ENCODE data around the gene VAV2.

VAV2 gene

DNA sequence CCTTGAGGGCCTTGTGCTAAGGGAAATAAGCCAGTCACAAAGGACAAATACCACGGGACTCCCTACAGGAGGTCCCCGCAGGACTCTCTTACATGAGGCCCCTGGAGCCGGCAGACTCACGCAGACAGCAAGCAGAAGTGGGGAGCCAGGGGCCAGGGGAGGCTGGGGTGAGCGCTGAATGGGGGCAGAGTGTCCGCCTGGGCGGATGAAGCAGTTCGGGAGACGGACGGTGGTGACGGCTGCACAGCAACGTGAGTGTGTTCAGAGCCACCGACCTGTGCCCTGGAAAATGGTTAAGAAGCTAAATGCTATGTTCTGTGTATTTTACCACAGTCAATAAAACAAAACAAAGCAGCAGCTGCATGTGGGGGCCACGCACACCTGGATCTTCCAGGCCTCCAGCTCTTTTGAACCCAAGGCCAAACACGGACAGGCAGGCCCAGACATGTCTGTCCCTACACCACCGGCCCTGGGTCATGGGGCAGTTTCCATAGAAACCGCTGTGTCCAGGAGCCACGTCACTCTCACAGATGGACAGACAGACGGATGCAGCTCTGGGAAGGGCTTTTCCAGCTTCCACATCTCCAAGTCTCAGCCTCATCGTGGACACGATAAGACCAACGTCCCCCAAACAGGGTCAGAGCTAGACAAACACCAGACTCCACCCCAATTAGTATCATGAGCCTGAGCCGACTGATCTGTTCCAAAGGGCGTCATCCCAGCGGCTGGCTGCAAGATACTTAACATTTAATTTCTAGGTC, 103.9 kb downstream of the VAV2 start:
- no peak for DNase-seq

DNA sequence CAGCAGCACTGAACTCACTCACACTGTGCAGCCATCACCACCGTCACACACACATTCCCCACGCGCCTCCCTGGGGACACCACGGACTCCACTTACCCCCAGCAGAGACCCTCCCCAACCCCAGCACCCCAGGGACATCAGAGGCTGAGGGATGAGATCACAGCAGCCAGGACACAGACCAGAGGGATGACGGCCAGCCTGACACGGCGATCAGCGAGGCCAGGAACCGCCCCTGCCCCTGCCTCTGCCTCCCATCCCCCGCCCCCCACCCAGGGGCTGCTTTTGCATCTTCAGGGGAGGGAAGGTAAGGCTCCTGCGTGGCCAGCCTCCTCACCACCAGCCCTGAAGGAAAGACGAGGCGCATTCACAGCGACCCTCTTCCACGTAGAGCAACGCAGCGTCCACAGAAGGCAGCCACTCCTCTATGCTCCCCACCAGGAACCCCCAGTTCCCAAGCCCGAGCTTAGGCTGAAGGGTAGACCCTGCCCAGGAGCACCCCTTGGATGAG, 104.5 kb downstream of the VAV2 start:
- no peak for DNase-seq

- DNase-seq, result no peak
Measured at GRCh38 chr9:133886563-133887501, 105.3 kb downstream of the VAV2 start.

DNA sequence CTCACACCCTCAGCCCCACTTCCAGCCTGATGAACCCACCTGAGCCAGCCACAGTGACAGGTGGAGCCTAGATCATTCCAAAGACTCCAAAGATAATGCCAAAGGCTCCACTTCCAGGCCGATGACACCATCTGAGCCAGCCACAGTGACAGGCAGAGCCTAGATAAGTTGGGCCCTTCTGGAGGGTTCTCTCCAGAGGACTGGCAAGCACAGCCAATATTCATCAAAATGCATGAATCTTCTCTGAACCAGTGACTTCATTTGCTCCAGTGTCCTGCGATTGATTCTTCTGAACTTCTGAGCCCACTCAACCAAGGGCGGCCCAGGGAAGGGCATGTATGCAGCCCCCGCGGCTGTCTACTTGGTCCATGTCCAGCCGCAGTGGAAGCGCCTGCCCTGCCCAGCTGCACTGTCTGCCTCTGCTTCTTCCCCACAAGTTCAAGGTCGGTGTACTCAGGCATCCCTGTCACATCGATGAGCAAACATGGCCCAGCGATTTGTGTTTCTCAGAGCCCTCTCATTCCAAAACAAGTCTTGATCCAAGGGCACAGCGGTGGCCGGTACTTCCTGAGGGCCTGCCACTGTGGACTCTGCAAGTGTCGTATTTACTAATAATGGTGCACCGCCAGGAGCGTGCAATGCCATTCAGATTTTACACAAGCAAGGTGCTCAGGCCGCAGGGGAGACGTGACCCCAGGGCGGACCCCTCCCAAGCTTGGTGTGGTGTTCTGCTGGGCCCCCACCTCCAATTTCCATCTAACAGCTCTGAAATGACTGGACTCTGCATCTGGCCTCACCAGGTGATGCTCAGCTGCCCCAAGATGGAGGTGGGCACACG, 107.0 kb downstream of the VAV2 start:
- DNase-seq, result no peak

- DNase-seq, result no peak
Measured at GRCh38 chr9:133882849-133883755, 109.0 kb downstream of the VAV2 start.

GRCh38 chr9:133881671-133882381, 110.3 kb downstream of the VAV2 start:
- no peak for DNase-seq

DNA sequence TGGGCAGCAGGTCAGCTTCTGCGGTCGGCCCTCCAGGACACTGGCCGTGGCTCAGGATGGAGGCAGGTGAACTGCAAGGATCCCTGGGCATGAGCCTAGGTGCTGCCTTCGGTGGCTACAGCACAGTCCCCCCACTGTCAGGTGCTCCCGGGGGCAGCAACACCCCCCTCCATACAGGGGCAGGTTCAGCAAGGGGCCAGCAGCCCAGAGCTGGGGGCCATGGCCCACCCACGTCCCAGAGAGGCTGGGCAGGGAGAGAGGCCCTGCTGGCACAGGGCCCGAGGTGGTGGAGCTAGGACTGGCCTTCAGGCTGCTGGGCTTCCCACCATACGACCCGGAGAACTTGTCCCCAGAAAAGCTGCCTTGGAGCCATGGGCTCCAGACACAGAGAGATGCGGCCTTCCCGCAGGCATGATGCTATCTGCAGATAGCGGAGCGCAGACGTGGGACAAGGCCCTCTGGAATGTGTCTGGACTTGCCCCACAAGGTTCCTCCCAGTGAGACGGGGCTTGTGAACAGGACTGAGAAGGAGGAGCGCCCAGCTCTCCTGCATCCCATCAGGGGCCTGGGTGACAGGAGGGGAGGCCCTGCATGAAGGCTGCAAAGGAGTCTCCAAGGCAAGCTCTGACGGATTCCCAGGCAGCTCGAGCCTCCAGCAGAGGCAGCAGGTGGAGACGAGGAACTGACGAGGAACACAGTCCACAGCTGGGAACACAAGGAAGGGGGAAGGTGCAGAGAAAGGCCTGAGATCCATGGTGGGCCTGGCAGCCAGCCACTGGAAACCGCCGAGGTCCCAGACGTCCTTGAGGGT, 111.1 kb downstream of the VAV2 start:
- DNase-seq, result no peak

DNA sequence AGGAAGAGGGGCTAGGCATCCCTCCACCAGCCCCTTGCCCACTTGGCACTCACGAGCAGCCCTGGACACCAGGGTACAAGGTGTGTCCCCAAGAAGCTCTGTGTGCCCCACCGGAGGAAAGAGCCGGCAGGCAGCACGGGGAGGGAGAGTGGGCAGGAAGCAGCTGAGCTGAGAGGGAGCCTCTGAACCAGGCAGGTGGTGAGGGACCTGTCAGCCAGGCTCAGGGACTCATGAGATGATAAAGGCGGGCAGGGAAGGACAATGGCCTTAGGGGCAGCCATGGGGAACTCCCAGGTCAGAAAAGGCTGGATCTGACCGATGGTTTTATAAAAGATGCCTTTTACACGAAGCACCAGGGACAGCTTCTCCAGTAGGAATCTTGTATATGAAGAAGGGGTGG, 112.0 kb downstream of the VAV2 start:
- no peak for DNase-seq

DNA sequence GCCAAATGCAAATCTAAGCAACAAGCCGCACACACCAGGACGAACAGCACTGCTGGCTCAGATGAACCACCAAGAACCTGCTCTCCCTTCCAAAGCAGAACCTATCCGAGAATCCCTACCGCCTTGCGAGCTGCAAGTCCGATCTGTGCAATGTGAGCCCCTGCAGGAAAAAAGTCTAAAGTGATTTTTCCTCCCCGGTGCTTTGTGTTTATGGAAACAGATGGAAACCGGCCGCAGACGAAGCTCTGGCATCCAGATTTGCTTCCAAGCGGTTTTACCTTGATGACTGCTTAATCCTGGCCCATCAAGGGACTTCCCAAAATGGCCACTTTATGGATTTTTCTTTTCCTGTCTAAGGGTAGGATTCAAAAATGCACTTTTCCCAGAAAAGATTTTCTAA, 112.5 kb downstream of the VAV2 start:
- DNase-seq, result no peak

DNA sequence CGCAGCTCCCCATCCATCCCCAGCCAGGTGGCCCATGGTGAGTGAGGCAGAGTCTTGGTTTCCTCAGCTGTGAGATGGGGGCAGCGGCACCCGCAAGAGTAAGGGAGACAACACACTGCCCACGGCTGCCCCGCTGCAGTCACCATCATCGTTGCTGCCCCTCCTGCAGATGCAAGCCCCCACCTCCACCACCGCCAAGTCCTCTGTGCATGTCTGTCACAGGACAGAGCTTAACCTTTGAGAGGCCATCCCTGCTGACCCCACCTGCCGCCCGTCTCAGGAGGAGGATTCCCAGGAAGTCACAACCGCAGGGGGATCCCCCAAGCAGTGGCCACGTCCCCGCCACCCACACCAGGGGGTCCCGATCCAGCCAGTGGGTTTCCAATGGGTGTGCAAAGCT, 113.7 kb downstream of the VAV2 start:
- DNase-seq, result no peak

GRCh38 chr9:133877967-133878366, 114.2 kb downstream of the VAV2 start:
- DNase-seq, result no peak

DNA sequence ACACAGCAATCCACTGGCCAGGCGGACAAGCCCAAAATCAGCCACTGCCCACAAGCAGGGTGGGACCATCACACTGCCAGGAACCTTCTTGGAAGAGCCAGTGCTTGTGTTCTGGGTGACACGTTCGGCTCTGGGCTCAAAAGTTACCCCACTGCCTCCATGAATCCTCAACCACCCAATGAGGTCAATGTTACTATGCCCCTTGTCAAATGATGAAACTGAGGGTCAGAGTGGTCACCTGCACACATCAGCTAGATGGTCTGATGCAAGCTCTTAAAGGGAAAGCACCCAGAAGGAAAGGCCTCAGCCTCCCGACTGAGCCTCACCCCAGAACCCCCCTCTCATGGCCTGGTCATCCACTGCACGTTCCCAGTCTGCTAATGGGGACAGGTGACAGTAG, 114.8 kb downstream of the VAV2 start:
- no peak for DNase-seq

DNA sequence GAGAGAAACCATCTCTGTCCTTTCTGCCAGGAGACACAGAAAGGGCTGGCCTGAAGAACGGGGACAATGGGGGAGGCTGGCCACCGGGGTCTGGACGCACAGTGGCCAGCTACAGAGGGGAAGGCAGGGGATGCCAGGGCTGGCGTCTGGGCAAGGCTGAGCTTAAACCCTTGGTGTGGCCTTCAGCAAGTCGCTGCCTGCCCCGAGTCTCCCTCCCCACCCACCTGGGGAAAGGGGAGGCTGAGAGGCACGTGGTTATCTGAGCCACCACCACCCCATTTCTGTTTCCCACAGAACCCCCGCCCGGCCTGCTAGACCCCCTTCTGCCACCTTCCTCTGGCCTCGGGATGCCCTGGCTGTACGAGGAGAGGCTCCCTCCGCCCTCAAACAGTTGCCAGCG, 115.3 kb downstream of the VAV2 start:
- no peak for DNase-seq

GRCh38 chr9:133876144-133876543, 116.0 kb downstream of the VAV2 start:
- DNase-seq, result no peak

GRCh38 chr9:133875131-133875530, 117.0 kb downstream of the VAV2 start:
- DNase-seq, result no peak

- DNase-seq, result no peak
Measured at GRCh38 chr9:133874659-133875058, 117.5 kb downstream of the VAV2 start.

DNA sequence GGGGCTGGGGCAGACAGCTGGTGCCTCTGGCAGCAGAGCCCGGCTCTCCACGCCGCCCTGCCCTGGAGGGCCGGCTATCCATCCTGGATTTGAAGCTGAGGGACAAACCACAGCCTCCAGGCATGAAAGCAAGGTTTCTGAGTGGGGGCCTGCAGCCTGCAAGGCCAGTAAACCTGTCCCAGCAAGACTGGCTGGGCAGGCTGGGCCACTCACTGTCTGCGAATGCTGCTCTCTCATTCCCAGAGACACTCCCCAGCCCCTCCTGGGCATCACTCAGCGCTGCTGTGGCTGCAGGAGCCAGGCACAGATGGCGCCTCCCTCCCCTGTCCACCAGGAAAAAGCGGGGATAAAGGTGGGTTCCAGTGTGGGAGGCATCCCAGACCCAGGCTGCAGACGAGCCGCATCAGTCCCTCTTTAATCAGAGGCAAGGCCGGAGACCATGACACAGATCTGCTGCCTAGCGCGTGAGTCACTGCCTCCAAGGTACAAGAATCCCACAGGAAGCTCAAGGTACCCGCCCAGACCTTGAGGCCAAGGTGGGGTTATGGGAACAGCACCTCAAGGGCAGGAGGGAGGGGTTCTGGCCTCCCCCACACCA, 118.0 kb downstream of the VAV2 start:
- DNase-seq, result no peak

GRCh38 chr9:133873461-133873891, 118.6 kb downstream of the VAV2 start:
- DNase-seq, result no peak

GRCh38 chr9:133873009-133873408, 119.1 kb downstream of the VAV2 start:
- DNase-seq, result no peak
